Measurements from ENCODE around the gene ACP6. TPM values are rescaled to one million over a fixed set of nuclear protein-coding genes. Genes with fewer than 3 reads are reported as not detected.

The ACP6 gene
- total RNA-seq, 1 experiment from 2014 or later, result 14.4 TPM

GRCh38 chr1:147628441-147628840 lies 41.9 kb downstream of the ACP6 start:
- H3K36me3 ChIP-seq (ENCODE audit: insufficient read depth, low read length, poor library complexity, severe bottlenecking), result peaks cover 4% of the 10 kb centered on the region
- no peaks in the 10 kb centered on the region for H3K9me3 ChIP-seq (ENCODE audit: low read depth, low read length, poor library complexity, severe bottlenecking)
- no peak overlapping the region for H3K4me3 ChIP-seq (ENCODE audit: low read depth, low read length, poor library complexity, severe bottlenecking)
- intact Hi-C loops (cut with micrococcal nuclease; ENCODE audit: unreplicated experiment), result loop anchor here (5.0 kb wide), 1 partner anchor 131 kb away; no protein-coding TSS in a partner anchor
- no TSS peak for BruUV-seq (replicated peaks)
- H3K4me1 ChIP-seq (ENCODE audit: insufficient read depth, low read length, poor library complexity, severe bottlenecking), result peaks cover 13% of the 10 kb centered on the region
- no peak for DNase-seq (ENCODE audit: low spot score)
- no peak overlapping the region for H3K27ac ChIP-seq (ENCODE audit: low read depth, low read length, poor library complexity, severe bottlenecking)
- ChIA-PET POLR2A (ENCODE audit: low non-redundant PET) (no interaction called here), CTCF (no interaction called here)
- no peaks in the 10 kb centered on the region for H3K27me3 ChIP-seq (replicated peaks; ENCODE audit: insufficient read depth, low read depth, low read length, poor library complexity)
- TF ChIP-seq EZH2 (IDR thresholded peaks at IDR 0.05; ENCODE audit: borderline replicate concordance, low read depth, low read length, poor library complexity, severe bottlenecking), result no peak

- ChIA-PET CTCF (interaction anchor here (0.8 to 1.4 kb wide), 5 partner anchors 10 to 353 kb away, joined by 3 read pairs; no protein-coding TSS in a partner anchor), POLR2A (ENCODE audit: low non-redundant PET) (no interaction called here)
These were observed 42.8 kb downstream of the ACP6 start for GRCh38 chr1:147627435-147628110.

GRCh38 chr1:147626739-147627138 lies 43.6 kb downstream of the ACP6 start:
- Histone ChIP-seq H3K27ac (ENCODE audit: low read depth, low read length, poor library complexity, severe bottlenecking) (no peak overlapping the region), H3K4me3 (ENCODE audit: low read depth, low read length, poor library complexity, severe bottlenecking) (no peak overlapping the region), H3K36me3 (ENCODE audit: insufficient read depth, low read length, poor library complexity, severe bottlenecking) (peaks cover 4% of the 10 kb centered on the region), H3K9me3 (ENCODE audit: low read depth, low read length, poor library complexity, severe bottlenecking) (no peaks in the 10 kb centered on the region), H3K4me1 (ENCODE audit: insufficient read depth, low read length, poor library complexity, severe bottlenecking) (peaks cover 13% of the 10 kb centered on the region), H3K27me3 (replicated peaks; ENCODE audit: insufficient read depth, low read depth, low read length, poor library complexity) (no peaks in the 10 kb centered on the region)
- TF ChIP-seq CTCF (conservative IDR thresholded peaks at IDR 0.05; ENCODE audit: low read depth, low read length) (no peak), EZH2 (IDR thresholded peaks at IDR 0.05; ENCODE audit: borderline replicate concordance, low read depth, low read length, poor library complexity, severe bottlenecking) (no peak)
- ChIA-PET CTCF (interaction anchor here (1.0 to 1.5 kb wide), 5 partner anchors 15 to 353 kb away, joined by 3 to 4 read pairs (median 3); no protein-coding TSS in a partner anchor), POLR2A (ENCODE audit: low non-redundant PET) (no interaction called here)
- intact Hi-C loops (cut with micrococcal nuclease; ENCODE audit: unreplicated experiment), result loop anchor here (5.0 kb wide), 1 partner anchor 129 kb away; no protein-coding TSS in a partner anchor
- no peak for DNase-seq (ENCODE audit: low spot score)
- no TSS peak for BruUV-seq (replicated peaks)

More at GRCh38 chr1:147627435-147628110, 42.8 kb downstream of the ACP6 start:
- BruUV-seq (replicated peaks), result no TSS peak
- Histone ChIP-seq H3K36me3 (ENCODE audit: insufficient read depth, low read length, poor library complexity, severe bottlenecking) (peaks cover 4% of the 10 kb centered on the region), H3K9me3 (ENCODE audit: low read depth, low read length, poor library complexity, severe bottlenecking) (no peaks in the 10 kb centered on the region), H3K4me3 (ENCODE audit: low read depth, low read length, poor library complexity, severe bottlenecking) (no peak overlapping the region), H3K27ac (ENCODE audit: low read depth, low read length, poor library complexity, severe bottlenecking) (no peak overlapping the region), H3K27me3 (replicated peaks; ENCODE audit: insufficient read depth, low read depth, low read length, poor library complexity) (no peaks in the 10 kb centered on the region), H3K4me1 (ENCODE audit: insufficient read depth, low read length, poor library complexity, severe bottlenecking) (peaks cover 13% of the 10 kb centered on the region)
- intact Hi-C loops (cut with micrococcal nuclease; ENCODE audit: unreplicated experiment), result loop anchor here (5.0 kb wide), 1 partner anchor 130 kb away; no protein-coding TSS in a partner anchor
- TF ChIP-seq EZH2 (IDR thresholded peaks at IDR 0.05; ENCODE audit: borderline replicate concordance, low read depth, low read length, poor library complexity, severe bottlenecking) (no peak), CTCF (conservative IDR thresholded peaks at IDR 0.05; ENCODE audit: low read depth, low read length) (peak; percentile 90)
- DNase-seq (ENCODE audit: low spot score), result peak; percentile 59
